HepG2 (cell line): Measurements from ENCODE around the gene CYLD. TPM values are rescaled to one million over a fixed set of nuclear protein-coding genes. Genes with fewer than 3 reads are reported as not detected.

Experiments
- CCDC6 ChIP-seq: sonication (generic); formaldehyde crosslinking; IDR thresholded peaks from 2 replicates; pipeline ENCODE4 v1.8.1; 2022; ENCODE audit warnings: mild to moderate bottlenecking, missing genetic modification reagents, moderate library complexity
- ESRRA ChIP-seq: sonication (generic); formaldehyde crosslinking; IDR thresholded peaks from 2 replicates; pipeline ENCODE4 v1.5.1; 2020; ENCODE audit warnings: mild to moderate bottlenecking, low read depth, missing genetic modification reagents
- HNRNPK ChIP-seq: fragments of 200-400 bp; formaldehyde crosslinking; IDR thresholded peaks from 2 replicates; pipeline ENCODE4 v1.6.1; 2018; ENCODE audit warnings: low read length, low read depth, moderate library complexity, mild to moderate bottlenecking; ENCODE audit not compliant: poor library complexity, severe bottlenecking
- MAX ChIP-seq: IDR thresholded peaks from 2 replicates; pipeline ENCODE4 v1.6.1; 2012; ENCODE audit warnings: inconsistent platforms
- MAZ ChIP-seq, 2 experiments: sonication (generic) in 1 of 2; formaldehyde crosslinking in 1 of 2; IDR thresholded peaks; 2 replicates each; pipeline versions ENCODE4 v1.5.0 to v1.6.1; 2012 to 2020; ENCODE audit warnings: low read depth in 2 of 2, mild to moderate bottlenecking in 2 of 2, borderline replicate concordance in 1 of 2, improper control_type of control experiment in 1 of 2, low read length in 1 of 2, missing genetic modification reagents in 1 of 2, moderate library complexity in 1 of 2
- NFKB2 ChIP-seq: sonication (generic); formaldehyde crosslinking; IDR thresholded peaks from 2 replicates; pipeline ENCODE4 v1.4.0; 2020; ENCODE audit warnings: missing genetic modification reagents, borderline replicate concordance
- RFX5 ChIP-seq: IDR thresholded peaks from 2 replicates; pipeline ENCODE4 v1.6.1; 2011; ENCODE audit warnings: low read depth, low read length, improper control_type of control experiment
- YEATS2 ChIP-seq: sonication (generic); formaldehyde crosslinking; IDR thresholded peaks from 2 replicates; pipeline ENCODE4 v1.4.0; 2020; ENCODE audit warnings: missing genetic modification reagents, borderline replicate concordance
- ZBTB38 ChIP-seq: sonication (generic); formaldehyde crosslinking; IDR thresholded peaks from 2 replicates; pipeline ENCODE4 v1.5.1; 2020; ENCODE audit warnings: mild to moderate bottlenecking, missing genetic modification reagents
- ZEB1 ChIP-seq: IDR thresholded peaks from 2 replicates; pipeline ENCODE4 v1.6.1; 2012; ENCODE audit warnings: mild to moderate bottlenecking, low read depth, inconsistent platforms; ENCODE audit not compliant: insufficient replicate concordance
- ZHX2 ChIP-seq, 2 experiments: sonication (generic) in 1 of 2; formaldehyde crosslinking in 1 of 2; IDR thresholded peaks; 2 replicates each; pipeline versions ENCODE4 v1.6.1 to v1.9.0; 2014 to 2022; ENCODE audit warnings: antibody characterized with exemption in 1 of 2, borderline replicate concordance in 1 of 2, inconsistent platforms in 1 of 2, low read depth in 1 of 2, missing genetic modification reagents in 1 of 2
- ZNF143 ChIP-seq: sonication (generic); formaldehyde crosslinking; IDR thresholded peaks from 2 replicates; pipeline ENCODE4 v1.4.0; 2020; ENCODE audit warnings: missing genetic modification reagents
- ZNF713 ChIP-seq: sonication (generic); formaldehyde crosslinking; IDR thresholded peaks from 2 replicates; pipeline ENCODE4 v1.4.0; 2020; ENCODE audit warnings: mild to moderate bottlenecking, missing genetic modification reagents
- ZNF737 ChIP-seq: sonication (generic); formaldehyde crosslinking; IDR thresholded peaks from 2 replicates; pipeline ENCODE4 v1.5.0; 2020; ENCODE audit warnings: missing genetic modification reagents, mild to moderate bottlenecking, borderline replicate concordance
- polyA plus RNA-seq, 8 experiments: library from polyadenylated mRNA; depleted of rRNA in 3 of 8; stranded (reverse) in 7 of 8; unstranded in 1 of 8; fragments of >200 nt; fragmentation: Illumina TruSeq in 4 of 8; extraction: Trizol in 4 of 8; gene quantifications; 2 replicates each; pipeline versions ENCODE4 v1.2.1 to v1.2.3, GENCODE V29; 2011 to 2016; ENCODE audit warnings: low read depth in 4 of 8, missing spikeins in 1 of 8, mixed read lengths in 1 of 8; ENCODE audit not compliant: insufficient read depth in 1 of 8
- total RNA-seq, 5 experiments: library from RNA; depleted of rRNA; stranded (reverse); fragments of >200 nt; fragmentation: Illumina TruSeq; extraction: Trizol; gene quantifications; 2 replicates each; pipeline ENCODE4 v1.2.3, GENCODE V29; 2016; ENCODE audit warnings: low read depth in 1 of 5
- TF ChIP-seq, protein P1 (sequence below): sonication (generic); formaldehyde crosslinking; IDR thresholded peaks from 2 replicates; pipeline ENCODE4 v1.4.0; 2020; ENCODE audit warnings: missing genetic modification reagents
- TF ChIP-seq, protein P2 (sequence below): fragments of 450-650 bp; IDR thresholded peaks from 2 replicates; pipeline ENCODE4 v1.6.1; 2016

Gene CYLD
- total and polyA plus RNA-seq, 2 of the 13 experiments (the other 11 are each of a cell fraction or from before 2014, with no cell fraction given), result 6.1 to 11.4 TPM

DNA sequence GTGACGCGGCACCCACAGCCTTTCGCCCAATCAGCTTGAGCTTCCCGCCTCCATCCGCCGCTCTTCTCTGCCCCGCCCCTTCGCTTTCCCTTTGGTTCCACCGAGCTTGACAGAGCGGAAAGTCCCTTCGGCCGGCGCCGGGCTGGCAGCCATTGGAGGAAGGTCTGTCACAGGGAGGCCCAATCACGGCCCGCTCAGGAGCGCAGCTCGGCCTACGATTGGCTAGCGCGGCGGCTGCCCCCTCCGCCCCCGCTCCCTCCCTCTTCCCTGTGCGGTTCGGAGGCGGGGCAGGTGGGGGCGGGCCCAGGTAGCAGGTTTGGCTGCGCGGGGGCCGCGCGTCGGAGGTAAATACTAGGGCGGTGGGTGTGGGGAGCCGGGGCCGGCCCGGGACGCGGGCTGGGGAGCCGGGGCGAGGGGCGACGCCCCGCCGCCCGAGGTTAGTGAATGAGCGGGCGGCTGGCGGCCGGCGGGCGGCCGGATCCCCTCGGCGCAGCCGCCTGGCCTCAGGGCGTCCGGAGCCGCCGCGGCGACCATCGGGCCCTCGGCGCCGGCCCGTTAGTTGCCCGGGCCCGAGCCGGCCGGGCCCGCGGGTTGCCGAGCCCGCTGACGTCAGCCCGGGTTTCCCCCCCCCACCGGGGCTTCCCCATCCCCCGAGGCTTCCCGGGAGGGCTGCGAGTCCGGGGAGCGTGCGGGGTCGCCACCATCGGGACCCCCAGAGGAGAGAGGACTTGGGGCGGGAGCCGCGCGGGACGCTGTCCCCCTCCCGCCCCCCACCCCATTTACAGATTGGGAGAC, at the start of gene CYLD (continued):
- TF ChIP-seq NFKB2 (CRISPR knock-in tag) (peak; percentile 67; the same call in 1 of the 2 replicates), HNRNPK (peak; percentile 37), RFX5 (peak; percentile 67; the same call in 1 of the 2 replicates), ZNF713 (peak; percentile 55; the same call in 1 of the 2 replicates), ZHX2 (IDR thresholded peaks at IDR 0.05; ENCODE audit: low read depth) (peak; percentile 20; the same call in 1 of the 2 replicates), ZHX2 (CRISPR knock-in tag; IDR thresholded peaks at IDR 0.05; ENCODE audit: borderline replicate concordance) (no peak), YEATS2 (peak; percentile 89), ZEB1 (peak; percentile 32), MAZ (IDR thresholded peaks at IDR 0.05; ENCODE audit: borderline replicate concordance, low read depth, low read length) (peak; percentile 98), MAZ (CRISPR knock-in tag; IDR thresholded peaks at IDR 0.05; ENCODE audit: low read depth) (peak; percentile 95), CCDC6 (CRISPR knock-in tag) (peak; percentile 65; the same call in 1 of the 2 replicates), ESRRA (CRISPR knock-in tag) (no peak), ZBTB38 (CRISPR knock-in tag) (peak; percentile 54), ZNF737 (no peak), ZNF143 (CRISPR knock-in tag) (peak; percentile 25; the same call in 1 of the 2 replicates), MAX (peak; percentile 74)
- TF ChIP-seq, protein P1, sequence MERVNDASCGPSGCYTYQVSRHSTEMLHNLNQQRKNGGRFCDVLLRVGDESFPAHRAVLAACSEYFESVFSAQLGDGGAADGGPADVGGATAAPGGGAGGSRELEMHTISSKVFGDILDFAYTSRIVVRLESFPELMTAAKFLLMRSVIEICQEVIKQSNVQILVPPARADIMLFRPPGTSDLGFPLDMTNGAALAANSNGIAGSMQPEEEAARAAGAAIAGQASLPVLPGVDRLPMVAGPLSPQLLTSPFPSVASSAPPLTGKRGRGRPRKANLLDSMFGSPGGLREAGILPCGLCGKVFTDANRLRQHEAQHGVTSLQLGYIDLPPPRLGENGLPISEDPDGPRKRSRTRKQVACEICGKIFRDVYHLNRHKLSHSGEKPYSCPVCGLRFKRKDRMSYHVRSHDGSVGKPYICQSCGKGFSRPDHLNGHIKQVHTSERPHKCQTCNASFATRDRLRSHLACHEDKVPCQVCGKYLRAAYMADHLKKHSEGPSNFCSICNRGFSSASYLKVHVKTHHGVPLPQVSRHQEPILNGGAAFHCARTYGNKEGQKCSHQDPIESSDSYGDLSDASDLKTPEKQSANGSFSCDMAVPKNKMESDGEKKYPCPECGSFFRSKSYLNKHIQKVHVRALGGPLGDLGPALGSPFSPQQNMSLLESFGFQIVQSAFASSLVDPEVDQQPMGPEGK (CRISPR knock-in tag), result peak; percentile 97
- TF ChIP-seq, protein P2, sequence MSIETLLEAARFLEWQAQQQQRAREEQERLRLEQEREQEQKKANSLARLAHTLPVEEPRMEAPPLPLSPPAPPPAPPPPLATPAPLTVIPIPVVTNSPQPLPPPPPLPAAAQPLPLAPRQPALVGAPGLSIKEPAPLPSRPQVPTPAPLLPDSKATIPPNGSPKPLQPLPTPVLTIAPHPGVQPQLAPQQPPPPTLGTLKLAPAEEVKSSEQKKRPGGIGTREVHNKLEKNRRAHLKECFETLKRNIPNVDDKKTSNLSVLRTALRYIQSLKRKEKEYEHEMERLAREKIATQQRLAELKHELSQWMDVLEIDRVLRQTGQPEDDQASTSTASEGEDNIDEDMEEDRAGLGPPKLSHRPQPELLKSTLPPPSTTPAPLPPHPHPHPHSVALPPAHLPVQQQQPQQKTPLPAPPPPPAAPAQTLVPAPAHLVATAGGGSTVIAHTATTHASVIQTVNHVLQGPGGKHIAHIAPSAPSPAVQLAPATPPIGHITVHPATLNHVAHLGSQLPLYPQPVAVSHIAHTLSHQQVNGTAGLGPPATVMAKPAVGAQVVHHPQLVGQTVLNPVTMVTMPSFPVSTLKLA, result peak; percentile 68
